PC-3 (cell line): ENCODE measurements around the gene ABTB2. TPM values are rescaled to one million over a fixed set of nuclear protein-coding genes. Genes with fewer than 3 reads are reported as not detected.

Source experiments
- ATAC-seq: fragments of 200-7000 bp; cut with Tn5 transposase; 2 replicates; pipeline ENCODE4 v1.9.1; 2020; ENCODE audit warnings: mild to moderate bottlenecking, moderate library complexity
- BruUV-seq: library from RNA; stranded (reverse); fragments of 400-500 nt; replicated peaks from 2 replicates; lab custom pipeline; 2021; lab: Mats Ljungman, UMichigan
- CTCF ChIA-PET: fragments of 300-600 bp; sonication (Branson Sonifier 250); formaldehyde crosslinking; loops from one replicate; lab custom pipeline; 2022; ENCODE audit warnings: antibody characterized with exemption; lab: Charles Lee
- POLR2A ChIA-PET: fragments of 300-600 bp; sonication (Branson Sonifier 250); formaldehyde crosslinking; loops from one replicate; lab custom pipeline; 2022; ENCODE audit warnings: antibody characterized with exemption; ENCODE audit not compliant: unreplicated experiment; lab: Charles Lee
- DNase-seq: peaks from one replicate; pipeline ENCODE4 v3.0.0-alpha.2; 2015
- H2AFZ ChIP-seq: fragments of 300-600 bp; sonication (generic); 2 replicates; pipeline ENCODE4 v1.6.0; 2016; ENCODE audit warnings: antibody characterized with exemption, low read length
- H3F3A ChIP-seq: fragments of 300-600 bp; sonication (generic); one replicate; pipeline ENCODE4 v1.6.0; 2017; ENCODE audit warnings: antibody characterized with exemption, low read length, control low read depth, mild to moderate bottlenecking; ENCODE audit not compliant: unreplicated experiment
- H3K27ac ChIP-seq: fragments of 300-600 bp; sonication (generic); 2 replicates; pipeline ENCODE4 v1.5.1; 2016; ENCODE audit warnings: mild to moderate bottlenecking, low read length
- H3K27me3 ChIP-seq: fragments of 300-600 bp; sonication (generic); 2 replicates; pipeline ENCODE4 v1.6.1; 2016; ENCODE audit warnings: low read length, mixed read lengths
- H3K36me3 ChIP-seq: fragments of 300-600 bp; sonication (generic); 2 replicates; pipeline ENCODE4 v1.6.1; 2016; ENCODE audit warnings: low read depth, mixed run types, low read length, mixed read lengths
- H3K4me1 ChIP-seq: fragments of 300-600 bp; sonication (generic); 2 replicates; pipeline ENCODE4 v1.5.1; 2016; ENCODE audit warnings: low read length; ENCODE audit not compliant: insufficient read depth
- H3K4me2 ChIP-seq: fragments of 300-600 bp; sonication (generic); 2 replicates; pipeline ENCODE4 v1.6.0; 2016; ENCODE audit warnings: low read length
- H3K4me3 ChIP-seq: fragments of 300-600 bp; sonication (generic); 2 replicates; pipeline ENCODE4 v1.5.1; 2016; ENCODE audit warnings: mild to moderate bottlenecking, low read length, mixed read lengths
- H3K79me2 ChIP-seq: fragments of 300-600 bp; sonication (generic); 2 replicates; pipeline ENCODE4 v1.6.1; 2017; ENCODE audit warnings: low read length, mixed read lengths
- H3K9ac ChIP-seq: fragments of 300-600 bp; sonication (generic); 2 replicates; pipeline ENCODE4 v1.6.0; 2016; ENCODE audit warnings: mild to moderate bottlenecking, low read length
- H3K9me2 ChIP-seq: fragments of 300-600 bp; sonication (generic); replicated peaks from 2 replicates; pipeline ENCODE4 v1.6.1; 2016; ENCODE audit warnings: mixed run types, low read length, mixed read lengths
- H3K9me3 ChIP-seq: fragments of 300-600 bp; sonication (generic); 2 replicates; pipeline ENCODE4 v1.6.1; 2016; ENCODE audit warnings: low read length, mixed read lengths
- H4K20me1 ChIP-seq: fragments of 300-600 bp; sonication (generic); 2 replicates; pipeline ENCODE4 v1.6.1; 2016; ENCODE audit warnings: low read length, mixed read lengths
- CTCF ChIP-seq: fragments of 300-600 bp; sonication (generic); conservative IDR thresholded peaks from 2 replicates; pipeline ENCODE4 v1.5.1; 2017; ENCODE audit warnings: antibody characterized with exemption, low read depth, mild to moderate bottlenecking, low read length
- EZH2 ChIP-seq: fragments of 300-600 bp; sonication (generic); IDR thresholded peaks from one replicate; pipeline ENCODE4 v1.6.1; 2017; ENCODE audit warnings: antibody characterized with exemption, mild to moderate bottlenecking, low read length; ENCODE audit not compliant: unreplicated experiment
- EZH2phosphoT487 ChIP-seq: fragments of 300-600 bp; sonication (generic); IDR thresholded peaks from 2 replicates; pipeline ENCODE4 v1.6.1; 2018; ENCODE audit warnings: mild to moderate bottlenecking, antibody characterized with exemption, low read length, borderline replicate concordance
- intact Hi-C: fragments of 100-400 bp; cut with micrococcal nuclease; formaldehyde crosslinking; loops from 2 replicates; pipeline ENCODE4 v1.9.0; 2023
- total RNA-seq: library from RNA; depleted of rRNA; stranded (reverse); fragments of >200 nt; gene quantifications from 2 replicates; pipeline ENCODE4 v1.2.3, GENCODE V29; 2014

The ABTB2 gene
- total RNA-seq, 1 experiment from 2014 or later: 5.2 TPM

- Histone ChIP-seq H3K79me2 (no peaks in the 10 kb centered on the region), H4K20me1 (no peaks in the 10 kb centered on the region), H3F3A (no peaks in the 10 kb centered on the region), H3K27ac (no peak overlapping the region), H2AFZ (no peak overlapping the region), H3K9me3 (no peaks in the 10 kb centered on the region), H3K27me3 (no peaks in the 10 kb centered on the region), H3K9me2 (no peaks in the 10 kb centered on the region), H3K4me2 (no peak overlapping the region), H3K9ac (no peak overlapping the region), H3K4me3 (no peak overlapping the region), H3K36me3 (peaks cover 48% of the 10 kb centered on the region), H3K4me1 (no peaks in the 10 kb centered on the region)
- DNase-seq (no peak), ATAC-seq (no peak)
- CTCF ChIA-PET: interaction anchor here (0.6 kb wide), 1 partner anchor 306 kb away, joined by 3 read pairs; the partner anchor contains the start of gene CAT
- no TSS peak for BruUV-seq
- TF ChIP-seq EZH2phosphoT487 (no peak), CTCF (no peak), EZH2 (no peak)
- POLR2A ChIA-PET: no interaction called here
- intact Hi-C loops: no loop called here
Measured at GRCh38 chr11:34132261-34132965, 225.4 kb downstream of the ABTB2 start.

DNA sequence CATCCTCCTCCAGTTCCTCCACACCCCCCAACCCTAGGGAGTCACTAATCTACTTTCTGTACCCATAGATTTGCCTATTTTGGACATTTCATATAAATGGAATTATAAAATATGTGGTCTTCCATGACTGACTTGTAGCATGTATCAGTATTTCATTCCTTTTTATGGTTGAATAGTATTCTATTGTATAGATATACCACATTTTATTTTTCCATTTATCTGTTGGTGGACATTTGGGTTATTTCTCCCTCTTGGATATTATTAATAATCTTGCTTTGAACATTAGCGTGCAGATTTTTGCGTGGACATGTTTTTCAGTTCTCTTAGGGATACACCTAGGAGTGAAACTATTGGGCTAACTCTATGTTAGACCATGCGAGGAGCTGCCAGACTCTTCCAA, 229.0 kb downstream of the ABTB2 start:
- no peaks in the 10 kb centered on the region for H3K27me3 ChIP-seq
- no peak overlapping the region for H2AFZ ChIP-seq
- CTCF ChIA-PET: no interaction called here
- no peaks in the 10 kb centered on the region for H4K20me1 ChIP-seq
- no peak for TF ChIP-seq CTCF
- no peak for TF ChIP-seq EZH2phosphoT487
- no peak for TF ChIP-seq EZH2
- H3K9ac ChIP-seq: no peak overlapping the region
- H3K36me3 ChIP-seq: peaks cover 40% of the 10 kb centered on the region; the same call in 1 of the 2 replicates
- no peak overlapping the region for H3K4me3 ChIP-seq
- H3K4me1 ChIP-seq: no peaks in the 10 kb centered on the region
- ATAC-seq (no peak), DNase-seq (no peak)
- H3K4me2 ChIP-seq: no peak overlapping the region
- no peaks in the 10 kb centered on the region for H3K79me2 ChIP-seq
- H3K27ac ChIP-seq: no peak overlapping the region
- no peaks in the 10 kb centered on the region for H3F3A ChIP-seq
- no peaks in the 10 kb centered on the region for H3K9me2 ChIP-seq
- H3K9me3 ChIP-seq: no peaks in the 10 kb centered on the region
- intact Hi-C loops: no loop called here
- POLR2A ChIA-PET: no interaction called here
- no TSS peak for BruUV-seq
